ENCODE data around the gene CABP4.

Gene CABP4

DNA sequence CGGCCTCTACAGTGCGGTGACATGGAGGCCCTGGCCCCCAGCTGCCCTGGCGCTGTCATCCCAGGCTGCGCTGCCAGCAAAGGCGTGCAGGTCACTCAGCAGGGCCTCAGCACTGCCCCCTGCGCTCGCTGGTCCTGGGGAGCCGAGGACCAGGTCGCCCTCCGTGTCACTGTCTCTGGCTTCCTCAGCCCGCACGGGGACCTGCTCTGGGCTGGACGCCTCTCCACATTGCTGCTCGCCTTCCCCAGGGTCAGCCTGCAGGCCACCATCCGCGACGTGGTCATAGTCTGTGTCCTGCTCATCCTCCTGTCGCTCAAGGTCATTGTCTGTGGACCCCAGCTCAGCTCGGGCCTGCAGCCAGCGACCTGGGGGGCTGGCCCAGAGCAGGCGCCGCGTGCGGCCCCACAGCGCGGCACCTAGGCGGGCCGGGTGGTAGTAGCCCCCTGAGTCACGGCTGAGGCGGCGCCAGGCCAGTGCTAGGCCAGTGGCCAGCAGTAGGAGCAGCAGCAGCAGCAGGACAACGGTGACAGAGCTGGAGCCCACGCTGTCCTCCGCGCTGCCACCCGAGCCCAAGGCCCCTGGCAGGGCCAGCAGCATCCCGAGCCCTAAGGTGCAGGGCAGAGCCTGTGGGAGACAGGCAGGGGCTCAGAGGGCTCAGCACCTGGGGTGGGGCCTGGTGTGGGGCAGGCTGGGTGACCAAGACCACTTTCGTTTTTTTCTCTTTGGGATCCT is 19.3 kb upstream of the CABP4 start:
- H3K9me3 ChIP-seq (ENCODE audit: low read length): no peaks in the 10 kb centered on the region
- H3K4me3 ChIP-seq (ENCODE audit: low read length): no peak overlapping the region
- no peaks in the 10 kb centered on the region for H3K4me1 ChIP-seq (ENCODE audit: insufficient read depth, low read length)
- H3K36me3 ChIP-seq (ENCODE audit: insufficient read depth, low read length): peaks cover 53% of the 10 kb centered on the region
- no peak overlapping the region for H2AFZ ChIP-seq (ENCODE audit: low read depth, low read length)
- H3K27me3 ChIP-seq (ENCODE audit: insufficient read depth, low read length): no peaks in the 10 kb centered on the region

- Histone ChIP-seq H3K4me3 (ENCODE audit: low read length) (no peak overlapping the region), H3K9me3 (ENCODE audit: low read length) (no peaks in the 10 kb centered on the region), H3K27me3 (ENCODE audit: insufficient read depth, low read length) (no peaks in the 10 kb centered on the region), H2AFZ (ENCODE audit: low read depth, low read length) (no peak overlapping the region), H3K36me3 (ENCODE audit: insufficient read depth, low read length) (peaks cover 56% of the 10 kb centered on the region), H3K4me1 (ENCODE audit: insufficient read depth, low read length) (no peaks in the 10 kb centered on the region)
These were observed 18.6 kb upstream of the CABP4 start for GRCh38 chr11:67436459-67437081.

GRCh38 chr11:67437082-67437808 is 17.9 kb upstream of the CABP4 start, which contains the start of gene PTPRCAP:
PTPRCAP (minus strand) TSS chr11:67437682; CDS start chr11:67437619, 63 bp downstream.
- Histone ChIP-seq H3K4me1 (ENCODE audit: insufficient read depth, low read length) (peaks cover under 1% of the 10 kb centered on the region), H2AFZ (ENCODE audit: low read depth, low read length) (no peak within 1 kb of the TSS), H3K4me3 (ENCODE audit: low read length) (no peak within 1 kb of the TSS), H3K9me3 (ENCODE audit: low read length) (no peaks in the 10 kb centered on the region), H3K36me3 (ENCODE audit: insufficient read depth, low read length) (peaks cover 53% of the 10 kb centered on the region), H3K27me3 (ENCODE audit: insufficient read depth, low read length) (no peaks in the 10 kb centered on the region)

DNA sequence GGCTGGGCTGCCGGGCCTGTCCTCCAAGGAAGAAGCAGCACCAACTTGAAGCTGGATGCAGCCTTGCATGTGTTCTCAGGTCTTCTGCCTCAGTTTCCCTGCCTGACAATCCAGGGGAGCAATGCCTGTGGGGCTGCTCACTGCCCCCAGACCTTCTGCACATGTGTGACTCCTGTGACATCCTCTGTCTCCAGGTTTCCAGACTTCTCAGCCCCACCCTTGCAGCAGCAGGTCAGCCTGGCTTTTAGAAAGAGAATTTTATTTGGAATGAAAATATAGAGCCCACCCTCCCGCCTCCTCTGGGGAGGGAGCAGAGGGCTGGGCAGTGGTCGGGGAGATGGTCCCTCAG is 17.4 kb upstream of the CABP4 start:
- H3K9me3 ChIP-seq (ENCODE audit: low read length): no peaks in the 10 kb centered on the region
- H2AFZ ChIP-seq (ENCODE audit: low read depth, low read length): no peak overlapping the region
- H3K4me3 ChIP-seq (ENCODE audit: low read length): no peak overlapping the region
- H3K4me1 ChIP-seq (ENCODE audit: insufficient read depth, low read length): peaks cover 5% of the 10 kb centered on the region
- H3K36me3 ChIP-seq (ENCODE audit: insufficient read depth, low read length): peaks cover 48% of the 10 kb centered on the region
- no peaks in the 10 kb centered on the region for H3K27me3 ChIP-seq (ENCODE audit: insufficient read depth, low read length)

DNA sequence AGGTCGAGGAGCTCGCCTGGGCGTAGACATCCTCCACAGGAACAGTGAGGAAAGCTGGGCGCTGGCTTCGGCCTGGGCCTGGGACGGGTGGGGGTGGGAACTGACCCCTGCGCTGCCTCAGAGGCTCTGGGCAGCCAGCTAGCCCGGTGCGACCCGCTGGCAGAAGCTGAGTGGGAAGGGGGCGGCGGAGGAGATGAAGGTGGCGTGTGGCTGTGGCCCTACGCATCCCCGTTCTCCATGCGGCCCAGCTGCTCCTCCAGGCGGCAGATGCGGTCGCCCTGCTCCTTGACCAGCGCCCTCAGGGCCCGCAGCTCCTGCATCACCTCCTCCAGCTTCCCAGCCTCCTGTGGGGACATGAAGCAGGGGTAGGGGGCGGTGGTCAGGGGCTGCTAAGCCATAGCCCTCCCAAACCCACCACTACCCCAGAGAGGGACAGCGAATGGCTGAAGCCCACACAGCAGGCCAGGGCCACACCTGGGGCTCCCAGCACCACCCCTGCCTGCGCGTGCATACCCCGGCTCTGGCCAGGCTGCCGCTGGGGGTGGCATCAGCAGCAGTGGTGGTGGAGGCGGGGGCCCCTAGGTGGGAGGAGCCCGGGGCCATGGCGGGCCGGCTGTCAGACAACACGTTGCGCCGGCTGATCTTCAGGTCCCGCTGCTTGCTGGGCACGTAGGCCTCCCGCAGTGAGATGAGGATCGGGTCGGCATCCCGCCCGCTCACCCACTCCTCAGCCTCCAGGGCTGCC is 16.8 kb upstream of the CABP4 start:
- H3K36me3 ChIP-seq (ENCODE audit: insufficient read depth, low read length): peaks cover 43% of the 10 kb centered on the region
- H2AFZ ChIP-seq (ENCODE audit: low read depth, low read length): no peak overlapping the region

DNA sequence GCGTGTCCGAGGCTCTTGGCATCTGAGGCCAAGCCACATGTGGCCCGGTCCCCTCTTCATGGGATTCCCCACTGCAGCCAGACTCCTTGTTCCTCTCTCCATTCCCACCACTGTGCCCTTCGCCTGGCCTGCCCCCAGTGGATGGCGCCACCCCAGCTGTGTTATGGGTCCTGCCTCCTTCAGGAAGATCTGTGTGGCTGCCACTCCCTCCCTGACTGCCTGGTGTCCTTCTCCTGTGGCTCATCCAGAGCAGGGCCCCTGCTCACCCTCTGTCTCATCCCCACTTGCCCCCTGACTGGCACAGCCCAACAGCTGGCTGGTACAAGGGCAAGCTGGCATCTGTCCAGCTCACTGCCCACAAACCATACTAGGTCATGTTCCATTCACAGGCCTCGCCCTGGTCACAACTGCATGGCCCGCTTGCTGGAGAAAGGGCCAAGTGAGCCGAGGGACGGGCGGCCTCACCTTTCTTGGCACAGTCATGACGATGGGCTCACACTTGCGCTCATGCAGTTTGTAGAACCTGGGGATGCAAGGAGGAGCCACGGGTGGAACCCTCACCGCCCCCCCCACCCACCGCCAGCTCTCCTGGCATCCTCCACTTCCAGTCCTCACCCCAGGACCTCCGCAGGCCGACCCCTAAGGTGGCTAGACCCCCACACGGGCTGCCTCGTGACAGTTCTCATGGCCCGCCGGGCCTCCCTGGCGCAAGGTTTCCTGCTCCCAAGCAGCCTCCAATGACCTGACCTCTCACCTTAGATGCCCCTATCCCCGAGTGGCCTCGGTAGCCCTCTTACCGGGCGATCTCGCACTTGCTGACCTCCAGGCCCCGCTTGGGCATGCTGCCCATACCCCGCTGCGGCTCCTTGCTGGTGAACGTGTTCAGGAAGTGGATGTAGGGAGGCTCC is 15.6 kb upstream of the CABP4 start:
- Histone ChIP-seq H3K36me3 (ENCODE audit: insufficient read depth, low read length) (peaks cover 32% of the 10 kb centered on the region), H2AFZ (ENCODE audit: low read depth, low read length) (no peak overlapping the region), H3K4me3 (ENCODE audit: low read length) (no peak overlapping the region), H3K4me1 (ENCODE audit: insufficient read depth, low read length) (peaks cover 7% of the 10 kb centered on the region), H3K9me3 (ENCODE audit: low read length) (no peaks in the 10 kb centered on the region), H3K27me3 (ENCODE audit: insufficient read depth, low read length) (no peaks in the 10 kb centered on the region)

More for the DNA sequence above, 16.8 kb upstream of the CABP4 start:
- Histone ChIP-seq H3K4me3 (ENCODE audit: low read length) (no peak overlapping the region), H3K4me1 (ENCODE audit: insufficient read depth, low read length) (peaks cover 7% of the 10 kb centered on the region), H3K27me3 (ENCODE audit: insufficient read depth, low read length) (no peaks in the 10 kb centered on the region), H3K9me3 (ENCODE audit: low read length) (no peaks in the 10 kb centered on the region)

DNA sequence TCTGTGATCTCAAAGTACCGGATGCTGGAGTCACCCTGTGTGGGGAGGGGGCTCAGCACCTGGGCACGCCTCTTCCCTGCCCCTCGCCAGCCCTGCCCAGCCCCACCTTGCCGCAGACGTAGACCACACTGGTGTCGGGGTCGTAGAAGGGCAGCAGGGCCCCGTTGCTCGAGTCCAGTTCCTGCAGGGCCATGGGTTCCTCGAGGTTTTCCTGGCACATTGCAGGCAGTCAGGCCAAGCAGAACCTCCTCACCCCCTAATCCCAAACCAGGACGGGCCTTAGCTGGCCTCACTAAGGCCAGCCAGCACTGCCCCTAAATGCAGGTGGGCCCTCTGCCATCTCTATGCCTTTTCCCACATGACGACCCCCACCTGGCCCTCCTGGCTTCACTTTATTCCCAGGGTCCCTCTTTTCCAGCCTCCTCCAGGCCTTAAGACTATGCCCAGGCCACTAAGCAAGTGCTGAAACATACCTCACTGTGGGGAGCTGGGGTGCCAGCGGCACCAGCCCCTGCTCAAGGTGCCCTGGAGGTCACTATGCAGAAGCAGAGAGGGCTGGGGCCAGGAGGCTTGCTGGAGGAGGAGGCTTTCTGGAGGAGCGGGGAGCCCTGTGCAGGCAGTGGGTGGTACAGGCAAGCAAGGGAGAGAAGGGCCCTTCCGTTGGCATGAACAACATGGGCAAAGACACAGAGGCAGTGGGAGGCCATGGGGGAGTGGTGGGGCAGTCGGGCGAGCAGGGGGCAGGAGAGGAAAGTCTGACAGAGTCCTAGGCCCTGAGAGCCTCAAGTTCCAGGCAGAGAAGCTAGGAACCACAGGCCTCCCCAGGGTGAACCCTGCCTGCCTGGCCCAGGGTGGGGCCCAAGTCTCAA is 14.7 kb upstream of the CABP4 start:
- Histone ChIP-seq H3K9me3 (ENCODE audit: low read length) (no peaks in the 10 kb centered on the region), H3K4me3 (ENCODE audit: low read length) (no peak overlapping the region), H3K27me3 (ENCODE audit: insufficient read depth, low read length) (no peaks in the 10 kb centered on the region), H2AFZ (ENCODE audit: low read depth, low read length) (no peak overlapping the region), H3K36me3 (ENCODE audit: insufficient read depth, low read length) (peaks cover 27% of the 10 kb centered on the region), H3K4me1 (ENCODE audit: insufficient read depth, low read length) (peaks cover 7% of the 10 kb centered on the region)

DNA sequence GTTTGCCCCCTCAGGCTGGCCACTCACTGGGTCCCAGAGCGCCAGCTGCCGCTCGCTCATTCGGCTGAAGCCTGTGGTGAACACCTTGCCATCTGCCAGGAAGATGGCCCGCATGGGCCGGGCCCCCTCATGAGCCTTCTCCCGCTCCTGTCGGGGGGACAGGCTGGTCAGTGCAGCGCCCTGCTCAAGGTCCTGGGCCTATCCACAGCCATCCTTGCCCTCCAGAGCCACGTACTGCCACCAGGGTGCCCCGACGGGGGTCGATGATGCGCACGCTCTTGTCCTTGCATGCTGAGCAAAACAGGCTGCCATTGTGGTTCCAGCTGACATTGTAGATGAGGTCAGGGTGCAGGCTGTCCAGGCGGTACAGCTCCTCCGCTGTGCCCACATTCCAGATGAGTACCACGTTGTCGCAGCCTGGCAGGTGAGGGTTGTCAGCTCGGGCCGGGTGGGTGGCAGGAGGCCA is 14.0 kb upstream of the CABP4 start:
- peaks cover 21% of the 10 kb centered on the region for H3K36me3 ChIP-seq (ENCODE audit: insufficient read depth, low read length)
- no peaks in the 10 kb centered on the region for H3K9me3 ChIP-seq (ENCODE audit: low read length)
- H2AFZ ChIP-seq (ENCODE audit: low read depth, low read length): no peak overlapping the region
- H3K27me3 ChIP-seq (ENCODE audit: insufficient read depth, low read length): no peaks in the 10 kb centered on the region
- peaks cover 7% of the 10 kb centered on the region for H3K4me1 ChIP-seq (ENCODE audit: insufficient read depth, low read length)
- no peak overlapping the region for H3K4me3 ChIP-seq (ENCODE audit: low read length)

GRCh38 chr11:67441731-67442351 is 13.3 kb upstream of the CABP4 start:
- H3K27me3 ChIP-seq (ENCODE audit: insufficient read depth, low read length): no peaks in the 10 kb centered on the region
- no peak overlapping the region for H3K4me3 ChIP-seq (ENCODE audit: low read length)
- H3K36me3 ChIP-seq (ENCODE audit: insufficient read depth, low read length): peaks cover 18% of the 10 kb centered on the region
- no peak overlapping the region for H2AFZ ChIP-seq (ENCODE audit: low read depth, low read length)
- no peaks in the 10 kb centered on the region for H3K9me3 ChIP-seq (ENCODE audit: low read length)
- peaks cover 7% of the 10 kb centered on the region for H3K4me1 ChIP-seq (ENCODE audit: insufficient read depth, low read length)

DNA sequence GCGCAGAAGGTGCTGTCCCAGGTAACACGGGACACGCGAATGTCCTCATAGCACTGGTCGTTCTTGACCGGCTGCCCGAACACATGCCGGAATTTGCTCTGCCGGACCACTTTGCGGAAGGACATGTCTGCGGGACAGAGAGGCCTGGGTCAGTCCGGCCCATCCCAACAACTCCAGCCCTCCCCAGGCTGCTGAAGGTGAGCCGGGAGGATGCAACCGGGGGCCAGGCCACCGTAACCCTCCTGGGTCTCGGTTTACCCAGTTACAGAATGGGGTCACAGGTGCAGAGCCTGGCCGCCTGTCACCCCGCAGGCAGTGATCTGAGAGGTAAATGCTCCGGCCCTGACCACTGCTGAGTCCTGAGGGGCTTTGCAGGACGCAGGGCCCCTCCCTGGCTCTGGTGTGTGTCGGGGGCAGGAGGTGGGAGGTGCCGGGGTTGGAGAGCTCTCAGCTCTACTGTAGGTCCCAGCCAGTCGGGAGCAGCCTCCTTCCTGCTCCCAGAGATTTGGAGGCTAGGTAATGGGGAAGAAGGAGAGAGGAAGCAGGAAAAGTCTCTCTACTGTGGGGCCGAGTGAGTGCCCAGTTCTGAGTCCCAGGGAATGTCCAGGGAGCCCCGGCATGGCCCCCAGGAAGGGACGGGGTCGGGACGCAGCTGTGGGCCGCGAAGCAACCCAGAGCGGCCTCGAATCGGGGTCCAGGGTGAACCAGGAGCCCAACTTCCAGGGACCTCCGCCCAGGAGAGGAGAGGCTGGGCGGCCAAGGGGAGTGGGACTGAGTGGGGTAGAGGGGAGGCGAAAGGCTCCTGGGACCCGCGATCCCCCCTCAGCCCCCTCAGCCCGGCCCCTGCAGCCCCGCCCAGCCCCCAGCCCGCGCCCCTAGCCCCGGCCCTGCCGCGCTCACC is 12.4 kb upstream of the CABP4 start:
- H2AFZ ChIP-seq (ENCODE audit: low read depth, low read length): peak overlapping the region; percentile 69
- peaks cover 7% of the 10 kb centered on the region for H3K4me1 ChIP-seq (ENCODE audit: insufficient read depth, low read length)
- H3K27me3 ChIP-seq (ENCODE audit: insufficient read depth, low read length): no peaks in the 10 kb centered on the region
- H3K9me3 ChIP-seq (ENCODE audit: low read length): no peaks in the 10 kb centered on the region
- H3K36me3 ChIP-seq (ENCODE audit: insufficient read depth, low read length): peaks cover 18% of the 10 kb centered on the region
- peak overlapping the region; percentile 77 for H3K4me3 ChIP-seq (ENCODE audit: low read length)
